Spinal cord (tissue), 10 donors: ENCODE measurements around the gene MKX. TPM values are rescaled to one million over a fixed set of nuclear protein-coding genes. Genes with fewer than 3 reads are reported as not detected.

Source experiments
- DNase-seq, 6 donors: peaks; one replicate each; pipeline versions ENCODE4 v3.0.0 to v3.0.0-alpha.2; 2013 to 2015; ENCODE audit warnings: low spot score in 6 of 6, low read depth in 4 of 6
- H3K27ac ChIP-seq: one replicate; pipeline ENCODE4 v1.5.1; 2013; ENCODE audit warnings: low read depth, low read length, control low read depth
- H3K27me3 ChIP-seq: one replicate; pipeline ENCODE4 v1.6.1; 2013; ENCODE audit warnings: low read length; ENCODE audit not compliant: control insufficient read depth, insufficient read depth
- H3K36me3 ChIP-seq: one replicate; pipeline ENCODE4 v1.6.1; 2013; ENCODE audit warnings: low read length; ENCODE audit not compliant: control insufficient read depth, insufficient read depth
- H3K4me1 ChIP-seq: one replicate; pipeline ENCODE4 v1.6.1; 2013; ENCODE audit warnings: low read length; ENCODE audit not compliant: control insufficient read depth, insufficient read depth
- H3K4me3 ChIP-seq: one replicate; pipeline ENCODE4 v1.5.1; 2013; ENCODE audit warnings: low read depth, low read length, control low read depth
- H3K9me3 ChIP-seq: one replicate; pipeline ENCODE4 v1.6.1; 2013; ENCODE audit warnings: low read length; ENCODE audit not compliant: control insufficient read depth, insufficient read depth
- WGBS: methylation state at CpG from one replicate; pipeline ENCODE4 v1.1.5; 2013; ENCODE audit warnings: missing lambda C conversion rate; ENCODE audit not compliant: insufficient coverage; 5-methylcytosine and 5-hydroxymethylcytosine counted together
- polyA plus RNA-seq, 2 donors: library from polyadenylated mRNA; unstranded; fragments of 120-200 nt; gene quantifications; one replicate each; pipeline ENCODE4 v1.2.1, GENCODE V29; 2013; ENCODE audit not compliant: insufficient read length in 2 of 2
- total RNA-seq, 2 donors: library from RNA; depleted of rRNA in 1 of 2; stranded (reverse); fragments of 120-200 nt in 1 of 2; fragments of >200 nt in 1 of 2; gene quantifications; one replicate each; pipeline versions ENCODE4 v1.2.3 to v1.2.4, GENCODE V29; 2013 to 2014
- donor health status: healthy.

MKX gene
- total and polyA plus RNA-seq, 4 donors: 2.3 to 6.6 (median 3.0) TPM

DNA sequence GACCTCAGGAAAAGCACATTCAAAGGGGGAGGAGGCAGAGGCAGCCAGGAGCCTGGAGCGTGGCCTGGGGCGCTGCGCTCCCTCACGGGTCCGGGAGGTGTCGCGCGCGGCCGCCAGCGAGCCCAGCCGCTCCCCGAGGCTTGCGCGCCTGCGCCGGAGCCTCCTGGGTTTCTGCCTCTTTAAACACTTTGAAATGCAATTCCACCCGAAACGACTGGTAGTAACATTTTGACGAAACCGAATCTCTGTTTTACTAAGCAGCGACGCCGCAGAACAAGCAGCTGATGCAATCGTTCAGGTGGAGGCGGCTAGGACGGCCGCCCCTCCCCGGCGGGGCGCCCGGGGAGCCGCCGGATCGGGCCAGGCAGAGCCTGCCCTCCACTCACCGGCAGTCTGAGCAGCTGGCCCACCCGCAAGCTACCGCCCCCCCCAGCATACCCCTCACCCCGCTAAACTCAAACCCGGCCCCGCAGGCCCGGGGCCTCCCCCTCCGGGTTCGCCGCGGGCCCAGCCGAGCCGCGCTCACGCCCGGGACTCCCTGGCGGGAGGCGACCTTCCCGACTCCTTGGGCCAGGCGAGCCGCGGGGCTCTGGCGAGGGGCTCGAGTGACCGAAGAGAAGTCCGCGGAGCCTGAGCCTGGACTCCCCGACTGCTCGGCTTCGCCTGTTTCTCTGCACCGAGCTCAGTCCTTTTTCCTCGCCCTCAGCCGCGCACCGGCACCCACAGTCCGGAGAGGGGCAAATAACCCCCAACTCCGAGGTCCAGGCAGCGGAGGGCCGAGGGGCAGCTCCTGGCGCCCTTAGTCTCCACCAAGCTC is 3.2 kb downstream of the MKX start:
- H3K27ac ChIP-seq: peak overlapping the region; percentile 86
- under 1% methylated on average over 72 of the region's 75 CpGs for WGBS
- peak in 5 of 6 donors; percentile 61 to 93 (median 72) for DNase-seq

DNA sequence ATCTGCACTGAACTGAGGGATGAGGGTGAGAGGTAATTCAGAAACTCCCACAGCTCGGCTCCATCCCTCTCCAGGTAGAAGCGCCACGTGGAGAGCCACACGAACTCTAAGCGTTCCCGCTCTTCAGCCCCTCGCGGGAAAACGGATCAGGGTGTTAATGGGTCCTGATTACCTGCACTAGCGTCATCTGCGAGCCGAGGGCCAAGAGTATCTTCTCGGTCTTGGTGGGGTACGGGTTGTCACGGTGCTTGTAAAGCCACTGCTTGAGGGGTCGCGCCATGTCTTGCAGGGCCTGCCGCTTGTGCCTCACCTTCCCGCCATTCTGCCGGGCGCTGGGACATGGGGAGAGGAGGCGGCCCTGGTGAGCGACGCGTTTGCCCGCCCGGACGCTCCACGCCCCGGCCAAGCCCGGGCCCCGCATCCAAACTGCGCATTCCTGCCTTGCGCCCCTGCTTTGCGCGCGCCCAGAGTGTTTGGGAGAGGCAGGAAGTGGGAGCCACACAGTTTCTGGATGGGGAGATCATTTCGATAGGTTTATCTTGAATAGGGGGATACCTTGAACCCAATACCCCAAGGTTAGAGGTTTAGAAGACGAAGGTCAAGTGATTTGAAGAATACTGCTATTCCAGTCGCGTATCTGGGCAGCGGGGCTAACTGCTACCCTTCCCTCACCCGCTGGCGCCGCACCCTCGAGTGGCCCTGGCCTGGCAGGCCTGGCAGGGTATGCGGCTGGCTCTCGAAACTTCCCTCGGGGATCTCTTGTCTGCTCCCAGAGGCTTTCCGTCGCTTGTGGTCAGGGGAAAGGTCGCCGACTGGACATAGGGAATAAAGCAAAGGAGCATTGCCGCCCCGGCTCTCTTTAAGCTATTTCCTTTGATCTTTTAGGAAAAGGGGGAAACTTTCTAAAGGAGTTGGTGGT is 4.2 kb downstream of the MKX start:
- peaks cover 52% of the 10 kb centered on the region for H3K4me1 ChIP-seq
- peaks cover 6% of the 10 kb centered on the region for H3K36me3 ChIP-seq
- H3K27ac ChIP-seq: no peak overlapping the region
- peak overlapping the region; percentile 51 for H3K4me3 ChIP-seq
- H3K27me3 ChIP-seq: peaks cover 58% of the 10 kb centered on the region
- 20% methylated on average over 53 of the region's 55 CpGs for WGBS
- no peaks in the 10 kb centered on the region for H3K9me3 ChIP-seq
- DNase-seq: peak in 2 of 6 donors; percentile 4 to 10

More for the DNA sequence above, 3.2 kb downstream of the MKX start:
- H3K36me3 ChIP-seq: peaks cover 6% of the 10 kb centered on the region
- no peaks in the 10 kb centered on the region for H3K9me3 ChIP-seq
- H3K27me3 ChIP-seq: peaks cover 67% of the 10 kb centered on the region
- H3K4me3 ChIP-seq: peak overlapping the region; percentile 51
- H3K4me1 ChIP-seq: peaks cover 57% of the 10 kb centered on the region

DNA sequence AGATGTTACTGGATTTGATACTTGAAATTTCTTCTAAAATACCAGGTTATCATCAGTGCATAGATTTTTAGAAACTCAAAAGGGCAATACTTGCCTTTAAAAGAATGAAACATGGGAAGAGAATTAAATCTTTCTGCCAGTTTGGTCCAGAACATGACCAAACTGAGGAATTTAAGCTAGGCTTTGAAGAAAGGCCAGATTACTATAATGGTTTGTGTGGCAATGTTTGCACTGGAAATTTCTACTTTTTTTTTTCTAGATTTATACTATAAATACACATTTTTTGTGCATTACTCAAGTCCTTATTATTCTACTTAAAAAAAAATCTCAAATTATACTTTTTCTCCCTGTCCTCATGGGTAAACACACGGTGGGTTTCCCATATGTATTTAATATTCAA is 9.2 kb downstream of the MKX start:
- H3K4me3 ChIP-seq: no peak overlapping the region
- no CpG with 5 or more reads among the region's 1 CpG for WGBS
- peaks cover 11% of the 10 kb centered on the region for H3K27me3 ChIP-seq
- no peak for DNase-seq
- peaks cover 6% of the 10 kb centered on the region for H3K4me1 ChIP-seq
- no peaks in the 10 kb centered on the region for H3K9me3 ChIP-seq
- no peak overlapping the region for H3K27ac ChIP-seq
- peaks cover 2% of the 10 kb centered on the region for H3K36me3 ChIP-seq

DNA sequence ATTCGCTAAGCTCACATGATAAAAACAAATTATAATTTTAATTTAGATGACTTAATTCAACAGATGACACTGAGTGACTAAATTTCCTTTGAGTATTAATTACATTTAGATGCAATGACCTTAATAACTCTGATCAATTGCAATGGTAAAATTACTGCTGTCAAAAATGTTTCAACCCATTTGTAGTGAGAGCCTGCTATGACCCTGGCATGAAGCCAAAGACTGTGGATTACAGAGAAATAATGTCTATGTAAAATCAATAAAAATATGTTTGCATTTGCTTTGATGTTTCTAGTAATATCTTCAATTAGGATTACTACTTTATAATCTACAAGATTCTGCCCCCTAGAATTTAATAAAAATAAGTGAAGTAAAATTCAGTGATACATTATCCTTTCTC is 15.6 kb downstream of the MKX start:
- Histone ChIP-seq H3K36me3 (no peaks in the 10 kb centered on the region), H3K4me1 (no peaks in the 10 kb centered on the region), H3K27me3 (no peaks in the 10 kb centered on the region), H3K9me3 (no peaks in the 10 kb centered on the region), H3K4me3 (no peak overlapping the region), H3K27ac (no peak overlapping the region)
- DNase-seq: no peak
- no CpG with 5 or more reads among the region's 1 CpG for WGBS

DNA sequence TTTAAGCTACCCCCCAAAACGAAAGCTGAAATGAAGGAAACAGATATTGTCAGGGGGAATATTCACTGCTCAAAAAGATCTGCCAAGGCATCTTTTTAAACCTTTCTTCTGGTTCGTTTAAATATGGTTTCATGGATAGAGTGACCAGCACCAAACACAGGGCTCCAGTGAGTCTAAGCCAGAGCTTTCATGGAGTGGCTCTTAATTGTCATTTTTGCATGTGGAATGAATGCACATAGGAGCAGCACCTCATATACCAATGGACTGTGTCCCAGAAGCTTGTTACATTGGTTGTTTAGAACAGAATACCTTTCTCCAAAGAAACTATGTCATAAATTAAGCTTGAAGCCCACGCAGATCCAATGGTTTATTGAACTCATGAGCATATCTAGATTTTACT is 17.3 kb downstream of the MKX start:
- no peaks in the 10 kb centered on the region for H3K27me3 ChIP-seq
- DNase-seq: no peak
- H3K27ac ChIP-seq: no peak overlapping the region
- H3K4me3 ChIP-seq: no peak overlapping the region
- H3K4me1 ChIP-seq: no peaks in the 10 kb centered on the region
- WGBS: 63% methylated on average over 1 of the region's 3 CpGs
- no peaks in the 10 kb centered on the region for H3K9me3 ChIP-seq
- no peaks in the 10 kb centered on the region for H3K36me3 ChIP-seq

GRCh38 chr10:27724287-27724686 is 21.3 kb downstream of the MKX start:
- Histone ChIP-seq H3K4me1 (no peaks in the 10 kb centered on the region), H3K27ac (no peak overlapping the region), H3K27me3 (no peaks in the 10 kb centered on the region), H3K36me3 (no peaks in the 10 kb centered on the region), H3K4me3 (no peak overlapping the region), H3K9me3 (no peaks in the 10 kb centered on the region)
- 100% methylated on average over 1 of the region's 1 CpG for WGBS
- DNase-seq: no peak

DNA sequence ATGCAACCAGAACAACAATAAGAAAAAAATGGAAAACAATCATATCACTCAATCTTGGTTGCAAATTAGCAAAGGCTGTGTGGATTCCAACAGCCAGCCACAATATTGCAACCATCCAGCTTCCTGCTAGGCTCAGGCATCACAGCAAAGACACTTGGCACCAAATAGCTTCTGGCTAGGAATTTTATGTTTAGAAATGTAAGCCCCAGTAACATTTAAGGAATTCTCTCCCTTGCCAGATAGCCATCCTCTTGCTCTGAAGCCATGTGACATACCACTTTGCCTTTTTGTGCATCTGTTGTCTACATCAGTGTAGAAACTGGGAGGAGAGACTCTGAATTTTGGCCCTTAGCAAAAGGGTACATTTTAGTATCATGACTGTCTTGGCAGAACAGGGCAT is 22.2 kb downstream of the MKX start:
- Histone ChIP-seq H3K9me3 (no peaks in the 10 kb centered on the region), H3K27me3 (no peaks in the 10 kb centered on the region), H3K27ac (peak overlapping the region; percentile 3), H3K4me3 (no peak overlapping the region), H3K36me3 (no peaks in the 10 kb centered on the region), H3K4me1 (no peaks in the 10 kb centered on the region)
- DNase-seq: peak in 1 of 6 donors; percentile 62

GRCh38 chr10:27720529-27720928 is 25.1 kb downstream of the MKX start:
- no CpG with 5 or more reads among the region's 1 CpG for WGBS
- Histone ChIP-seq H3K27me3 (no peaks in the 10 kb centered on the region), H3K4me3 (no peak overlapping the region), H3K27ac (no peak overlapping the region), H3K4me1 (no peaks in the 10 kb centered on the region), H3K9me3 (no peaks in the 10 kb centered on the region), H3K36me3 (no peaks in the 10 kb centered on the region)
- no peak for DNase-seq

GRCh38 chr10:27719052-27719451 is 26.6 kb downstream of the MKX start:
- no peaks in the 10 kb centered on the region for H3K9me3 ChIP-seq
- H3K27me3 ChIP-seq: no peaks in the 10 kb centered on the region
- no peak for DNase-seq
- H3K4me3 ChIP-seq: no peak overlapping the region
- H3K4me1 ChIP-seq: peaks cover 3% of the 10 kb centered on the region
- no peak overlapping the region for H3K27ac ChIP-seq
- WGBS: 90% methylated on average over 2 of the region's 3 CpGs
- H3K36me3 ChIP-seq: no peaks in the 10 kb centered on the region
